HuH-7.5 (cell line): ENCODE data around the gene MAGI2.
"Not testable (repeated sequence)": the region's sequence is repeated elsewhere in the genome, so short reads cannot be mapped to it uniquely, and the experiment has no call there.

Source experiments
- DNase-seq: peaks from one replicate; pipeline ENCODE4 v3.0.0; 2011; ENCODE audit warnings: low spot score

Gene MAGI2

GRCh38 chr7:78296046-78296597 lies 1157.3 kb downstream of the MAGI2 start:
- DNase-seq = no peak

- not testable (repeated sequence) for DNase-seq
Measured at GRCh38 chr7:78289471-78289870, 1164.0 kb downstream of the MAGI2 start.

GRCh38 chr7:78284945-78285344 lies 1168.5 kb downstream of the MAGI2 start:
- no peak for DNase-seq

GRCh38 chr7:78280276-78280675 lies 1173.2 kb downstream of the MAGI2 start:
- DNase-seq = no peak

- DNase-seq = no peak
Measured at GRCh38 chr7:78279457-78279856, 1174.0 kb downstream of the MAGI2 start.

GRCh38 chr7:78279032-78279431 lies 1174.4 kb downstream of the MAGI2 start:
- DNase-seq = no peak

GRCh38 chr7:78267141-78267540 lies 1186.3 kb downstream of the MAGI2 start:
- DNase-seq = no peak

GRCh38 chr7:78265486-78265885 lies 1188.0 kb downstream of the MAGI2 start:
- no peak for DNase-seq

GRCh38 chr7:78265071-78265470 lies 1188.4 kb downstream of the MAGI2 start:
- DNase-seq = no peak

GRCh38 chr7:78264105-78264504 lies 1189.4 kb downstream of the MAGI2 start:
- DNase-seq = no peak

- no peak for DNase-seq
Measured at GRCh38 chr7:78261739-78262138, 1191.7 kb downstream of the MAGI2 start.

- no peak for DNase-seq
Measured at GRCh38 chr7:78261302-78261701, 1192.2 kb downstream of the MAGI2 start.

- no peak for DNase-seq
Measured at GRCh38 chr7:78260826-78261225, 1192.6 kb downstream of the MAGI2 start.

- DNase-seq = no peak
Measured at GRCh38 chr7:78254726-78255055, 1198.8 kb downstream of the MAGI2 start.

- no peak for DNase-seq
Measured at GRCh38 chr7:78253850-78254725, 1199.4 kb downstream of the MAGI2 start.

GRCh38 chr7:78248867-78249266 lies 1204.6 kb downstream of the MAGI2 start:
- no peak for DNase-seq

GRCh38 chr7:78247910-78248689 lies 1205.4 kb downstream of the MAGI2 start:
- DNase-seq = no peak

- DNase-seq = not testable (repeated sequence)
Measured at GRCh38 chr7:78240179-78240578, 1213.3 kb downstream of the MAGI2 start.

GRCh38 chr7:78234634-78235033 lies 1218.8 kb downstream of the MAGI2 start:
- DNase-seq = no peak

GRCh38 chr7:78232806-78233205 lies 1220.7 kb downstream of the MAGI2 start:
- DNase-seq = no peak

GRCh38 chr7:78226059-78226719 lies 1227.3 kb downstream of the MAGI2 start:
- DNase-seq = peak; percentile 6

GRCh38 chr7:78225534-78225933 lies 1227.9 kb downstream of the MAGI2 start:
- DNase-seq = no peak
